Ovary (tissue), 9 donors: ENCODE results near the gene ABCB7. TPM values are rescaled to one million over a fixed set of nuclear protein-coding genes. Genes with fewer than 3 reads are reported as not detected.

Source experiments
- DNase-seq, 5 donors: peaks; one replicate each; pipeline ENCODE4 v3.0.0-alpha.2; 2019 to 2020
- H3K27ac ChIP-seq, 2 donors: fragments of 200-600 bp; one replicate each; pipeline versions ENCODE4 v1.5.1 to v1.8.0; 2019 to 2022
- H3K27me3 ChIP-seq: fragments of 200-600 bp; one replicate; pipeline ENCODE4 v1.8.0; 2022
- H3K36me3 ChIP-seq: fragments of 200-600 bp; sonication (generic); one replicate; pipeline ENCODE4 v1.5.1; 2019
- H3K4me1 ChIP-seq: one replicate; pipeline ENCODE4 v1.8.1; 2013; ENCODE audit warnings: mild to moderate bottlenecking, moderate library complexity; ENCODE audit not compliant: insufficient read depth
- H3K4me3 ChIP-seq: fragments of 200-600 bp; sonication (generic); one replicate; pipeline ENCODE4 v1.5.1; 2017
- H3K9me3 ChIP-seq, 2 donors: fragments of 200-600 bp in 1 of 2; sonication (generic) in 1 of 2; one replicate each; pipeline versions ENCODE4 v1.5.1 to v1.8.1; 2013 to 2019; ENCODE audit warnings: mild to moderate bottlenecking in 1 of 2, moderate library complexity in 1 of 2
- EP300 ChIP-seq: sonication (generic); formaldehyde crosslinking; IDR thresholded peaks from one replicate; pipeline ENCODE4 v1.6.1; 2017; ENCODE audit warnings: antibody characterized with exemption
- POLR2A ChIP-seq: fragments of 450-650 bp; IDR thresholded peaks from one replicate; pipeline ENCODE4 v1.6.1; 2017; ENCODE audit warnings: antibody characterized with exemption, mild to moderate bottlenecking, moderate library complexity
- WGBS, 3 donors: extraction: QIAGEN DNeasy Blood & Tissue Kit in 1 of 3; methylation state at CpG; one replicate each; pipeline versions ENCODE4 v1.1.5 to v1.1.7; 2013 to 2017; 5-methylcytosine and 5-hydroxymethylcytosine counted together
- intact Hi-C, 4 donors: fragments of 100-400 bp; cut with DNase I; formaldehyde crosslinking; loops; one replicate each; pipeline versions ENCODE4 v1.11.0 to v1.15.1; 2022 to 2023
- polyA plus RNA-seq, 2 donors: library from polyadenylated mRNA; stranded (reverse); fragments of 200-250 nt in 1 of 2; fragments of 350-450 nt in 1 of 2; fragmentation: Illumina TruSeq in 1 of 2; extraction: RNeasy Lipid Tissue Mini Kit (QIAGEN cat#74804) in 1 of 2; gene quantifications; one replicate each; pipeline ENCODE4 v1.2.3, GENCODE V29; 2013 to 2014
- small RNA-seq: library from RNA; depleted of rRNA; stranded (forward); fragments of <200 nt; gene quantifications from one replicate; pipeline ENCODE3, GENCODE V24; 2016
- total RNA-seq, 7 donors: library from RNA; depleted of rRNA in 2 of 7; stranded (reverse); fragments of >200 nt in 2 of 7; fragmentation: NEBNext Ultra II Directional in 3 of 7; extraction: Animal tissue kit (Norgen Biotek cat#: 25700) in 3 of 7; gene quantifications; one replicate each; pipeline versions ENCODE4 v1.1.0 to v1.2.4, GENCODE V29; 2016 to 2023
- TF ChIP-seq, protein P1 (sequence below), 3 donors: fragments of 450-650 bp in 2 of 3; fragments of 200-600 bp in 1 of 3; IDR thresholded peaks; one replicate each; pipeline versions ENCODE4 v1.5.1 to v1.8.0; 2016 to 2022; ENCODE audit warnings: antibody characterized with exemption in 3 of 3, mild to moderate bottlenecking in 1 of 3
- donor health status: DM: no; HTN: no; CAD: no; lungs with moderate emphysema.
- donor health status: DM: no; HTN: no; CAD: no.
- donor health status: Bipolar disorder and iron deficiency.
- donor health status: DM: yes; HTN: yes; CAD: no.
- donor health status: DM: no; HTN: no; CAD: no.
- donor health status: DM: yes; HTN: yes; CAD: no.

Gene ABCB7
- total and polyA plus RNA-seq, 9 donors, result 14.0 to 53.7 (median 22.4) TPM

- Histone ChIP-seq H3K9me3 (no peaks in the 10 kb centered on the region), H3K27me3 (no peaks in the 10 kb centered on the region), H3K4me1 (no peaks in the 10 kb centered on the region), H3K4me3 (no peak overlapping the region), H3K27ac (no peak overlapping the region), H3K36me3 (no peaks in the 10 kb centered on the region)
- 19 to 33% (median 26%) methylated on average over 1 of the region's 1 CpG for WGBS, 3 donors
- intact Hi-C loops, result no loop called here
- TF ChIP-seq, protein P1, sequence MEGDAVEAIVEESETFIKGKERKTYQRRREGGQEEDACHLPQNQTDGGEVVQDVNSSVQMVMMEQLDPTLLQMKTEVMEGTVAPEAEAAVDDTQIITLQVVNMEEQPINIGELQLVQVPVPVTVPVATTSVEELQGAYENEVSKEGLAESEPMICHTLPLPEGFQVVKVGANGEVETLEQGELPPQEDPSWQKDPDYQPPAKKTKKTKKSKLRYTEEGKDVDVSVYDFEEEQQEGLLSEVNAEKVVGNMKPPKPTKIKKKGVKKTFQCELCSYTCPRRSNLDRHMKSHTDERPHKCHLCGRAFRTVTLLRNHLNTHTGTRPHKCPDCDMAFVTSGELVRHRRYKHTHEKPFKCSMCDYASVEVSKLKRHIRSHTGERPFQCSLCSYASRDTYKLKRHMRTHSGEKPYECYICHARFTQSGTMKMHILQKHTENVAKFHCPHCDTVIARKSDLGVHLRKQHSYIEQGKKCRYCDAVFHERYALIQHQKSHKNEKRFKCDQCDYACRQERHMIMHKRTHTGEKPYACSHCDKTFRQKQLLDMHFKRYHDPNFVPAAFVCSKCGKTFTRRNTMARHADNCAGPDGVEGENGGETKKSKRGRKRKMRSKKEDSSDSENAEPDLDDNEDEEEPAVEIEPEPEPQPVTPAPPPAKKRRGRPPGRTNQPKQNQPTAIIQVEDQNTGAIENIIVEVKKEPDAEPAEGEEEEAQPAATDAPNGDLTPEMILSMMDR (IDR thresholded peaks at IDR 0.05), result no peak
- TF ChIP-seq EP300 (no peak), POLR2A (no peak)
- no peak for DNase-seq
These were observed 117.2 kb downstream of the ABCB7 start for GRCh38 chrX:75038925-75039324.

Small RNA genes lying within 50 kb of the gene (small RNA-seq; reads per million reads assigned to genes)
- gene BUD31P2 (not detected), gene RNU6-562P (not detected)

Other genes starting within 250 kb of the ABCB7 start
- 1 to 10 TPM; 1.0 to 3.1 (median 2.0) TPM for gene NEXMIF, start 230.8 kb downstream of the ABCB7 start, total RNA-seq
- gene NEXMIF, start 230.8 kb downstream of the ABCB7 start, polyA plus RNA-seq, result under 1 TPM; 0.13 to 0.73 TPM
- gene UPRT, start 117.8 kb upstream of the ABCB7 start, total RNA-seq, result 10 to 100 TPM in 6 of 7 donors, 1 to 10 TPM in 1; 9.9 to 17.0 (median 11.6) TPM
- 10 to 100 TPM in 1 of 2 donors, 1 to 10 TPM in 1; 7.5 to 15.6 TPM for gene UPRT, start 117.8 kb upstream of the ABCB7 start, polyA plus RNA-seq